C4-2B (cell line): ENCODE results near the gene WDR48.

ENCODE experiments used
- CTCF ChIP-seq: fragments of 450-650 bp; conservative IDR thresholded peaks from 2 replicates; pipeline ENCODE4 v1.5.1; 2017; ENCODE audit warnings: mild to moderate bottlenecking
- ZFX ChIP-seq: fragments of 450-650 bp; IDR thresholded peaks from 2 replicates; pipeline ENCODE4 v1.6.1; 2017

GRCh38 chr3:39038165-39038564, 13.7 kb upstream of the WDR48 start:
- no peak for TF ChIP-seq CTCF
- TF ChIP-seq ZFX, result no peak
